ENCODE results near the gene ZP4. TPM values are rescaled to one million over a fixed set of nuclear protein-coding genes. Genes with fewer than 3 reads are reported as not detected.

ZP4 gene
- total and polyA plus RNA-seq, 2 of the 8 experiments (the other 6 are each of a cell fraction or from before 2014, with no cell fraction given) = not detected

- no peak for TF ChIP-seq CHD7 (IDR thresholded peaks at IDR 0.05; ENCODE audit: insufficient replicate concordance, low read length)
- no peak for TF ChIP-seq TEAD4 (IDR thresholded peaks at IDR 0.05; ENCODE audit: low read depth, low read length)
- no peak for TF ChIP-seq HDAC2 (IDR thresholded peaks at IDR 0.05; ENCODE audit: borderline replicate concordance in 1 of 2, low read depth in 2 of 2, low read length in 2 of 2)
- no peak for TF ChIP-seq GABPA (IDR thresholded peaks at IDR 0.05; ENCODE audit: borderline replicate concordance, insufficient read depth, low read length)
- TF ChIP-seq CHD1 (IDR thresholded peaks at IDR 0.05; ENCODE audit: low read depth, low read length) = no peak
- no peak for TF ChIP-seq RFX5 (IDR thresholded peaks at IDR 0.05; ENCODE audit: borderline replicate concordance, low read depth, low read length)
- TF ChIP-seq RAD21 (IDR thresholded peaks at IDR 0.05 in 1 of 2, conservative IDR thresholded peaks at IDR 0.05 in 1 of 2; ENCODE audit: low read depth in 2 of 2, low read length in 2 of 2) = no peak
- no peak for TF ChIP-seq SAP30 (IDR thresholded peaks at IDR 0.05; ENCODE audit: insufficient read depth, insufficient replicate concordance, low read length)
- TF ChIP-seq SP1 (IDR thresholded peaks at IDR 0.05; ENCODE audit: low read depth, low read length) = no peak
- no peak for TF ChIP-seq TCF12 (IDR thresholded peaks at IDR 0.05; ENCODE audit: low read depth, low read length)
Measured at GRCh38 chr1:237938068-237938467, 47.3 kb upstream of the ZP4 start (continued).
